Measurements from ENCODE around the gene FKBP14.

DNA sequence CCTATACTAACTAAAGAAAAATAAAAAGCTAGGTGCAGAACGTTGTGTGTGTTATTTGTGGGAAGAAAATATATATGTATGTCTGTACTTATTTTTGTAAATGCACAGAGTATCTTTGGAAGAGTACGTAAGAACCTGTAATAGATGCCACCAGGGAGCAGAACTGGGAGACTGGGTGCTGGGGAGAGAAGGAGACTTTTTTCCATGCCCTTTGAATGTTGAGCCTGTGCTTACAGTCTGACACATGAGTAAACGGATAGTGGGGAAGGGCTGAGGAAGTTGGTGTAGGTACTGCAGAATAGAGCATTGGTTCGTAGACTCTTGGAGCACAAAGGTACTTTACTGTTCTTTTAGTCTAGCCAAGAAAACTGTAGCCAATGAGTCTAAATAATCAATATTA lies 35.6 kb downstream of the FKBP14 start:
- TF ChIP-seq, protein P1, sequence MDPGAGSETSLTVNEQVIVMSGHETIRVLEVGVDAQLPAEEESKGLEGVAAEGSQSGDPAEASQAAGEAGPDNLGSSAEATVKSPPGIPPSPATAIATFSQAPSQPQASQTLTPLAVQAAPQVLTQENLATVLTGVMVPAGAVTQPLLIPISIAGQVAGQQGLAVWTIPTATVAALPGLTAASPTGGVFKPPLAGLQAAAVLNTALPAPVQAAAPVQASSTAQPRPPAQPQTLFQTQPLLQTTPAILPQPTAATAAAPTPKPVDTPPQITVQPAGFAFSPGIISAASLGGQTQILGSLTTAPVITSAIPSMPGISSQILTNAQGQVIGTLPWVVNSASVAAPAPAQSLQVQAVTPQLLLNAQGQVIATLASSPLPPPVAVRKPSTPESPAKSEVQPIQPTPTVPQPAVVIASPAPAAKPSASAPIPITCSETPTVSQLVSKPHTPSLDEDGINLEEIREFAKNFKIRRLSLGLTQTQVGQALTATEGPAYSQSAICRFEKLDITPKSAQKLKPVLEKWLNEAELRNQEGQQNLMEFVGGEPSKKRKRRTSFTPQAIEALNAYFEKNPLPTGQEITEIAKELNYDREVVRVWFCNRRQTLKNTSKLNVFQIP (CRISPR knock-in tag; IDR thresholded peaks at IDR 0.05; ENCODE audit: borderline replicate concordance, low read depth): no peak
- TF ChIP-seq ZNF8 (CRISPR knock-in tag; IDR thresholded peaks at IDR 0.05): no peak
- TF ChIP-seq, protein P2, sequence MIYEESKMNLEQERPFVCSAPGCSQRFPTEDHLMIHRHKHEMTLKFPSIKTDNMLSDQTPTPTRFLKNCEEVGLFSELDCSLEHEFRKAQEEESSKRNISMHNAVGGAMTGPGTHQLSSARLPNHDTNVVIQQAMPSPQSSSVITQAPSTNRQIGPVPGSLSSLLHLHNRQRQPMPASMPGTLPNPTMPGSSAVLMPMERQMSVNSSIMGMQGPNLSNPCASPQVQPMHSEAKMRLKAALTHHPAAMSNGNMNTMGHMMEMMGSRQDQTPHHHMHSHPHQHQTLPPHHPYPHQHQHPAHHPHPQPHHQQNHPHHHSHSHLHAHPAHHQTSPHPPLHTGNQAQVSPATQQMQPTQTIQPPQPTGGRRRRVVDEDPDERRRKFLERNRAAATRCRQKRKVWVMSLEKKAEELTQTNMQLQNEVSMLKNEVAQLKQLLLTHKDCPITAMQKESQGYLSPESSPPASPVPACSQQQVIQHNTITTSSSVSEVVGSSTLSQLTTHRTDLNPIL (CRISPR knock-in tag; IDR thresholded peaks at IDR 0.05; ENCODE audit: low read depth): no peak
- no peak for TF ChIP-seq RARB (CRISPR knock-in tag; IDR thresholded peaks at IDR 0.05)
- TF ChIP-seq, protein P3, sequence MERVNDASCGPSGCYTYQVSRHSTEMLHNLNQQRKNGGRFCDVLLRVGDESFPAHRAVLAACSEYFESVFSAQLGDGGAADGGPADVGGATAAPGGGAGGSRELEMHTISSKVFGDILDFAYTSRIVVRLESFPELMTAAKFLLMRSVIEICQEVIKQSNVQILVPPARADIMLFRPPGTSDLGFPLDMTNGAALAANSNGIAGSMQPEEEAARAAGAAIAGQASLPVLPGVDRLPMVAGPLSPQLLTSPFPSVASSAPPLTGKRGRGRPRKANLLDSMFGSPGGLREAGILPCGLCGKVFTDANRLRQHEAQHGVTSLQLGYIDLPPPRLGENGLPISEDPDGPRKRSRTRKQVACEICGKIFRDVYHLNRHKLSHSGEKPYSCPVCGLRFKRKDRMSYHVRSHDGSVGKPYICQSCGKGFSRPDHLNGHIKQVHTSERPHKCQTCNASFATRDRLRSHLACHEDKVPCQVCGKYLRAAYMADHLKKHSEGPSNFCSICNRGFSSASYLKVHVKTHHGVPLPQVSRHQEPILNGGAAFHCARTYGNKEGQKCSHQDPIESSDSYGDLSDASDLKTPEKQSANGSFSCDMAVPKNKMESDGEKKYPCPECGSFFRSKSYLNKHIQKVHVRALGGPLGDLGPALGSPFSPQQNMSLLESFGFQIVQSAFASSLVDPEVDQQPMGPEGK (CRISPR knock-in tag; IDR thresholded peaks at IDR 0.05; ENCODE audit: borderline replicate concordance): no peak
- TF ChIP-seq, protein P4, sequence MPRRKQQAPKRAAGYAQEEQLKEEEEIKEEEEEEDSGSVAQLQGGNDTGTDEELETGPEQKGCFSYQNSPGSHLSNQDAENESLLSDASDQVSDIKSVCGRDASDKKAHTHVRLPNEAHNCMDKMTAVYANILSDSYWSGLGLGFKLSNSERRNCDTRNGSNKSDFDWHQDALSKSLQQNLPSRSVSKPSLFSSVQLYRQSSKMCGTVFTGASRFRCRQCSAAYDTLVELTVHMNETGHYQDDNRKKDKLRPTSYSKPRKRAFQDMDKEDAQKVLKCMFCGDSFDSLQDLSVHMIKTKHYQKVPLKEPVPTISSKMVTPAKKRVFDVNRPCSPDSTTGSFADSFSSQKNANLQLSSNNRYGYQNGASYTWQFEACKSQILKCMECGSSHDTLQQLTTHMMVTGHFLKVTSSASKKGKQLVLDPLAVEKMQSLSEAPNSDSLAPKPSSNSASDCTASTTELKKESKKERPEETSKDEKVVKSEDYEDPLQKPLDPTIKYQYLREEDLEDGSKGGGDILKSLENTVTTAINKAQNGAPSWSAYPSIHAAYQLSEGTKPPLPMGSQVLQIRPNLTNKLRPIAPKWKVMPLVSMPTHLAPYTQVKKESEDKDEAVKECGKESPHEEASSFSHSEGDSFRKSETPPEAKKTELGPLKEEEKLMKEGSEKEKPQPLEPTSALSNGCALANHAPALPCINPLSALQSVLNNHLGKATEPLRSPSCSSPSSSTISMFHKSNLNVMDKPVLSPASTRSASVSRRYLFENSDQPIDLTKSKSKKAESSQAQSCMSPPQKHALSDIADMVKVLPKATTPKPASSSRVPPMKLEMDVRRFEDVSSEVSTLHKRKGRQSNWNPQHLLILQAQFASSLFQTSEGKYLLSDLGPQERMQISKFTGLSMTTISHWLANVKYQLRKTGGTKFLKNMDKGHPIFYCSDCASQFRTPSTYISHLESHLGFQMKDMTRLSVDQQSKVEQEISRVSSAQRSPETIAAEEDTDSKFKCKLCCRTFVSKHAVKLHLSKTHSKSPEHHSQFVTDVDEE (CRISPR knock-in tag; IDR thresholded peaks at IDR 0.05): no peak
- TF ChIP-seq GLIS3 (CRISPR knock-in tag; IDR thresholded peaks at IDR 0.05): no peak
- TF ChIP-seq SNAI2 (CRISPR knock-in tag; IDR thresholded peaks at IDR 0.05): no peak
- TF ChIP-seq OSR1 (CRISPR knock-in tag; IDR thresholded peaks at IDR 0.05): no peak
- no peak for TF ChIP-seq ZNF565 (CRISPR knock-in tag; conservative IDR thresholded peaks at IDR 0.05; ENCODE audit: low read depth)
- no peak for TF ChIP-seq BACH2 (CRISPR knock-in tag; IDR thresholded peaks at IDR 0.05; ENCODE audit: borderline replicate concordance)

Measured in SK-N-SH treated with all-trans-retinoic acid at 6 μM for 48 hours (cell line).